ENCODE results near the gene PDE9A. TPM values are rescaled to one million over a fixed set of nuclear protein-coding genes. Genes with fewer than 3 reads are reported as not detected.

Gene PDE9A
- total RNA-seq, 4 donors from 2014 or later: 2.4 to 9.0 (median 3.7) TPM

GRCh38 chr21:42703136-42703908, 49.9 kb downstream of the PDE9A start:
- TF ChIP-seq CTCF (IDR thresholded peaks at IDR 0.05; ENCODE audit: low read depth): no peak

GRCh38 chr21:42703965-42704364, 50.5 kb downstream of the PDE9A start:
- no peak for TF ChIP-seq CTCF (IDR thresholded peaks at IDR 0.05; ENCODE audit: low read depth)

- TF ChIP-seq CTCF (IDR thresholded peaks at IDR 0.05; ENCODE audit: low read depth): no peak
These were observed 51.4 kb downstream of the PDE9A start for GRCh38 chr21:42704861-42705260.

GRCh38 chr21:42705346-42705745, 51.9 kb downstream of the PDE9A start:
- TF ChIP-seq CTCF (IDR thresholded peaks at IDR 0.05; ENCODE audit: low read depth): no peak

- TF ChIP-seq CTCF (IDR thresholded peaks at IDR 0.05; ENCODE audit: low read depth): no peak
These were observed 52.4 kb downstream of the PDE9A start for GRCh38 chr21:42705746-42706374.

GRCh38 chr21:42706765-42707164, 53.3 kb downstream of the PDE9A start:
- no peak for TF ChIP-seq CTCF (IDR thresholded peaks at IDR 0.05; ENCODE audit: low read depth)

GRCh38 chr21:42707207-42707830, 53.9 kb downstream of the PDE9A start:
- no peak for TF ChIP-seq CTCF (IDR thresholded peaks at IDR 0.05; ENCODE audit: low read depth)
